ENCODE data around the gene NUBP2. TPM values are rescaled to one million over a fixed set of nuclear protein-coding genes. Genes with fewer than 3 reads are reported as not detected.

Gene NUBP2
- total and polyA plus RNA-seq, 2 donors (not counting 1 experiment from before 2014, with no cell fraction given), result 13.5 to 43.6 TPM

GRCh38 chr16:1817276-1817589, 34.5 kb downstream of the NUBP2 start:
- Histone ChIP-seq H3K27me3 (ENCODE audit: control insufficient read depth, insufficient read depth, low read length) (no peaks in the 10 kb centered on the region), H3K27ac (ENCODE audit: insufficient read depth, low read length) (no peak overlapping the region), H3K79me2 (ENCODE audit: control insufficient read depth, insufficient read depth, low read length) (no peaks in the 10 kb centered on the region), H3K4me1 (ENCODE audit: control insufficient read depth, extremely low read depth, insufficient read depth, low read length) (peaks cover 3% of the 10 kb centered on the region), H4K20me1 (ENCODE audit: control insufficient read depth, extremely low read depth, insufficient read depth, low read length) (no peaks in the 10 kb centered on the region), H3K4me2 (ENCODE audit: extremely low read depth, insufficient read depth, low read length) (no peak overlapping the region), H3K36me3 (ENCODE audit: control insufficient read depth, insufficient read depth, low read length) (peaks cover 10% of the 10 kb centered on the region), H2AFZ (ENCODE audit: low read length) (no peak overlapping the region), H3K9ac (ENCODE audit: insufficient read depth, low read length) (no peak overlapping the region), H3K4me3 (replicated peaks in 1 of 4; ENCODE audit: control extremely low read depth in 1 of 4, insufficient read depth in 1 of 4, low read depth in 3 of 4, low read length in 4 of 4) (no peak overlapping the region), H3K9me3 (ENCODE audit: control insufficient read depth, insufficient read depth, low read depth, low read length) (no peaks in the 10 kb centered on the region)
- TF ChIP-seq EZH2 (IDR thresholded peaks at IDR 0.05; ENCODE audit: low read length, missing control alignments), result no peak
- DNase-seq (ENCODE audit: low read depth in 2 of 2), result no peak

- Histone ChIP-seq H3K4me1 (ENCODE audit: control insufficient read depth, extremely low read depth, insufficient read depth, low read length) (peaks cover 3% of the 10 kb centered on the region), H3K4me2 (ENCODE audit: extremely low read depth, insufficient read depth, low read length) (no peak overlapping the region), H3K9ac (ENCODE audit: insufficient read depth, low read length) (no peak overlapping the region), H3K79me2 (ENCODE audit: control insufficient read depth, insufficient read depth, low read length) (no peaks in the 10 kb centered on the region), H3K27ac (ENCODE audit: insufficient read depth, low read length) (no peak overlapping the region), H2AFZ (ENCODE audit: low read length) (no peak overlapping the region), H3K4me3 (replicated peaks in 1 of 4; ENCODE audit: control extremely low read depth in 1 of 4, insufficient read depth in 1 of 4, low read depth in 3 of 4, low read length in 4 of 4) (no peak overlapping the region), H4K20me1 (ENCODE audit: control insufficient read depth, extremely low read depth, insufficient read depth, low read length) (no peaks in the 10 kb centered on the region), H3K27me3 (ENCODE audit: control insufficient read depth, insufficient read depth, low read length) (no peaks in the 10 kb centered on the region), H3K36me3 (ENCODE audit: control insufficient read depth, insufficient read depth, low read length) (peaks cover 10% of the 10 kb centered on the region), H3K9me3 (ENCODE audit: control insufficient read depth, insufficient read depth, low read depth, low read length) (no peaks in the 10 kb centered on the region)
- TF ChIP-seq CTCF (conservative IDR thresholded peaks at IDR 0.05 in 1 of 2, IDR thresholded peaks at IDR 0.05 in 1 of 2; ENCODE audit: low read depth in 1 of 2, low read length in 2 of 2), result no peak
- TF ChIP-seq EZH2 (IDR thresholded peaks at IDR 0.05; ENCODE audit: low read length, missing control alignments), result no peak
- no peak for DNase-seq (ENCODE audit: low read depth in 2 of 2)
Observed at GRCh38 chr16:1817716-1818115, 35.0 kb downstream of the NUBP2 start.

GRCh38 chr16:1818204-1818872, 35.6 kb downstream of the NUBP2 start:
- H3K79me2 ChIP-seq (ENCODE audit: control insufficient read depth, insufficient read depth, low read length), result no peaks in the 10 kb centered on the region
- H4K20me1 ChIP-seq (ENCODE audit: control insufficient read depth, extremely low read depth, insufficient read depth, low read length), result no peaks in the 10 kb centered on the region
- no peaks in the 10 kb centered on the region for H3K9me3 ChIP-seq (ENCODE audit: control insufficient read depth, insufficient read depth, low read depth, low read length)
- H3K4me1 ChIP-seq (ENCODE audit: control insufficient read depth, extremely low read depth, insufficient read depth, low read length), result no peaks in the 10 kb centered on the region
- H3K27ac ChIP-seq (ENCODE audit: insufficient read depth, low read length), result no peak overlapping the region
- H2AFZ ChIP-seq (ENCODE audit: low read length), result no peak overlapping the region
- DNase-seq (ENCODE audit: low read depth in 2 of 2), result no peak
- no peaks in the 10 kb centered on the region for H3K27me3 ChIP-seq (ENCODE audit: control insufficient read depth, insufficient read depth, low read length)
- H3K9ac ChIP-seq (ENCODE audit: insufficient read depth, low read length), result no peak overlapping the region
- TF ChIP-seq EZH2 (IDR thresholded peaks at IDR 0.05; ENCODE audit: low read length, missing control alignments) (no peak), CTCF (conservative IDR thresholded peaks at IDR 0.05 in 1 of 2, IDR thresholded peaks at IDR 0.05 in 1 of 2; ENCODE audit: low read depth in 1 of 2, low read length in 2 of 2) (no peak)
- H3K4me3 ChIP-seq (replicated peaks in 1 of 4; ENCODE audit: control extremely low read depth in 1 of 4, insufficient read depth in 1 of 4, low read depth in 3 of 4, low read length in 4 of 4), result no peak overlapping the region
- H3K36me3 ChIP-seq (ENCODE audit: control insufficient read depth, insufficient read depth, low read length), result peaks cover 10% of the 10 kb centered on the region
- H3K4me2 ChIP-seq (ENCODE audit: extremely low read depth, insufficient read depth, low read length), result no peak overlapping the region

All from fibroblast of lung (primary cell).